ENCODE measurements around the gene YDJC. TPM values are rescaled to one million over a fixed set of nuclear protein-coding genes. Genes with fewer than 3 reads are reported as not detected.
A peak's percentile ranks its signal among the peaks of the same experiment; 100 is the strongest.

Gene YDJC
- total and polyA plus RNA-seq, 2 of the 13 experiments (the other 11 are each of a cell fraction or from before 2014, with no cell fraction given) = 15.3 to 32.0 TPM

DNA sequence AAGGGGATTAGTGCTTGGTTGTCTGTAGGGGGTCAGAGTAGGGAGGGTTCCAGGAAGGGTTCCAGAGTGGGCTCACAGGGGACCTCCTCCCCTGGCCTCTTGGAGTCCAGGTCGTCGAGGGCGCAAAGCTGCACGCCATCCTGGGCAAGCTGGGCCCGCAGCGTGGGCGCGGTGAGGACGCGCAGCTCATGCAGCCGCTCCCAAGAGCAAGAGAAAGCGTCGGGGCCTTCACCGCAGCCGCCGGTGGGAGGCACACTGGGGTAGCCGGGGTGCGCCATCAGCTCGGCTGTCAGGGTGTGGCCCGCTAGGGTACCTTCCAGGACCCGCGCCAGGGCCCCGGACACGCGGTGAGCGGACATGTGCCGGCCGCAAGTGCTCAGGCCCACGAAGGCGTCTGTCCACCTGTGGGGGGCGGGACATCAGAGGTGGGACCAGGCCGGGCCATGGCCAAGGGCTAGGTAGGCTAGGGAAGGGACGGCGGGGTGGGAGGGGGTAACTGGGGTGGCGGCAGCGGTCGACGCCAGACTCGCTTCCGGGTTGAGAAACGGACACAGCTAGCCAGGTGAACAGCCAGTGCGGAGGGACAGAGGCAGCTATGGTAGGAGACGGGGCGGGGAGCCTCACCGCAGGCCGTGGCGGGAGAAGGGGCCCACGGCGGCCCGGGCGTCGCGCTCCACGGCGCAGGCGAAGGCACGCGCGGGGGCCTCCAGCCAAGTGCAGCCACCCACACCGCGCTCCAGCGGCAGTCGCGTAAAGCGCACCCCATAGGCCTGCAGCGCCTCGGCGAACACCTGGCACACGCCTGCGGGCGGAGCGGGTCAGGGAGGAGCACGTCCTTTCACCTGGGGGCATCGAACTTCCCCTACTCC lies 1.2 kb downstream of the YDJC start (continued):
- no peak for TF ChIP-seq DDIT3 (CRISPR knock-in tag; IDR thresholded peaks at IDR 0.05)
- peak; percentile 70 for TF ChIP-seq HNRNPK (IDR thresholded peaks at IDR 0.05; ENCODE audit: low read depth, low read length, poor library complexity, severe bottlenecking)
- TF ChIP-seq, protein P1, sequence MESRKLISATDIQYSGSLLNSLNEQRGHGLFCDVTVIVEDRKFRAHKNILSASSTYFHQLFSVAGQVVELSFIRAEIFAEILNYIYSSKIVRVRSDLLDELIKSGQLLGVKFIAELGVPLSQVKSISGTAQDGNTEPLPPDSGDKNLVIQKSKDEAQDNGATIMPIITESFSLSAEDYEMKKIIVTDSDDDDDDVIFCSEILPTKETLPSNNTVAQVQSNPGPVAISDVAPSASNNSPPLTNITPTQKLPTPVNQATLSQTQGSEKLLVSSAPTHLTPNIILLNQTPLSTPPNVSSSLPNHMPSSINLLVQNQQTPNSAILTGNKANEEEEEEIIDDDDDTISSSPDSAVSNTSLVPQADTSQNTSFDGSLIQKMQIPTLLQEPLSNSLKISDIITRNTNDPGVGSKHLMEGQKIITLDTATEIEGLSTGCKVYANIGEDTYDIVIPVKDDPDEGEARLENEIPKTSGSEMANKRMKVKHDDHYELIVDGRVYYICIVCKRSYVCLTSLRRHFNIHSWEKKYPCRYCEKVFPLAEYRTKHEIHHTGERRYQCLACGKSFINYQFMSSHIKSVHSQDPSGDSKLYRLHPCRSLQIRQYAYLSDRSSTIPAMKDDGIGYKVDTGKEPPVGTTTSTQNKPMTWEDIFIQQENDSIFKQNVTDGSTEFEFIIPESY (CRISPR knock-in tag; IDR thresholded peaks at IDR 0.05) = peak; percentile 26; the same call in 1 of the 2 replicates
- peak; percentile 3; the same call in 1 of the 2 replicates for TF ChIP-seq ZBTB7A (CRISPR knock-in tag; IDR thresholded peaks at IDR 0.05)
- 0 out of 2 replicates have a peak, but pooled peaks have one; percentile 92 for TF ChIP-seq ZNF253 (CRISPR knock-in tag; IDR thresholded peaks at IDR 0.05; ENCODE audit: borderline replicate concordance)
- TF ChIP-seq ZNF468 (CRISPR knock-in tag; IDR thresholded peaks at IDR 0.05) = peak; percentile 95
- TF ChIP-seq ZNF816 (CRISPR knock-in tag; IDR thresholded peaks at IDR 0.05; ENCODE audit: borderline replicate concordance) = no peak
- no peak for TF ChIP-seq ZNF703 (CRISPR knock-in tag; IDR thresholded peaks at IDR 0.05; ENCODE audit: borderline replicate concordance)
- no peak for TF ChIP-seq HMGXB3 (CRISPR knock-in tag; IDR thresholded peaks at IDR 0.05; ENCODE audit: borderline replicate concordance)
- peak; percentile 47; the same call in 1 of the 2 replicates for TF ChIP-seq CCDC6 (CRISPR knock-in tag; IDR thresholded peaks at IDR 0.05)
- TF ChIP-seq ZHX1 (CRISPR knock-in tag; IDR thresholded peaks at IDR 0.05; ENCODE audit: low read depth) = peak; percentile 74; the same call in 1 of the 2 replicates
- TF ChIP-seq ZNF747 (CRISPR knock-in tag; IDR thresholded peaks at IDR 0.05; ENCODE audit: borderline replicate concordance) = no peak
- TF ChIP-seq LRRFIP1 (CRISPR knock-in tag; conservative IDR thresholded peaks at IDR 0.05) = no peak
